GM19455 (cell line): ENCODE results near the gene C2orf92.

ENCODE experiments used
- ATAC-seq: cut with Tn5 transposase; IDR thresholded peaks from one replicate; pipeline ENCODE4 v1.9.1; 2021; ENCODE audit not compliant: unreplicated experiment

C2orf92 gene

GRCh38 chr2:97726261-97727064 lies 57.0 kb downstream of the C2orf92 start:
- ATAC-seq = no peak

- no peak for ATAC-seq
Observed at GRCh38 chr2:97727296-97727695, 57.8 kb downstream of the C2orf92 start.

GRCh38 chr2:97728091-97728731 lies 58.7 kb downstream of the C2orf92 start:
- no peak for ATAC-seq

GRCh38 chr2:97730245-97730644 lies 60.7 kb downstream of the C2orf92 start:
- ATAC-seq = no peak

- ATAC-seq = no peak
Observed at GRCh38 chr2:97731274-97732020, 61.9 kb downstream of the C2orf92 start.

GRCh38 chr2:97732436-97733340 lies 63.2 kb downstream of the C2orf92 start:
- ATAC-seq = no peak

- ATAC-seq = no peak
Observed at GRCh38 chr2:97733341-97734035, 64.0 kb downstream of the C2orf92 start.

GRCh38 chr2:97734061-97735051 lies 64.8 kb downstream of the C2orf92 start:
- no peak for ATAC-seq

- no peak for ATAC-seq
Observed at GRCh38 chr2:97735161-97735561, 65.6 kb downstream of the C2orf92 start.

GRCh38 chr2:97736185-97736584 lies 66.7 kb downstream of the C2orf92 start:
- ATAC-seq = no peak

- no peak for ATAC-seq
Observed at GRCh38 chr2:97736608-97737330, 67.3 kb downstream of the C2orf92 start.

- no peak for ATAC-seq
Observed at GRCh38 chr2:97737421-97738178, 68.1 kb downstream of the C2orf92 start.

- ATAC-seq = no peak
Observed at GRCh38 chr2:97738179-97739019, 68.9 kb downstream of the C2orf92 start.

GRCh38 chr2:97739020-97739892 lies 69.7 kb downstream of the C2orf92 start:
- no peak for ATAC-seq

- no peak for ATAC-seq
Observed at GRCh38 chr2:97739893-97740245, 70.4 kb downstream of the C2orf92 start.
